Ascending aorta (tissue), 2 donors: ENCODE results near the gene PLXNA4. TPM values are rescaled to one million over a fixed set of nuclear protein-coding genes. Genes with fewer than 3 reads are reported as not detected.

ENCODE experiments used
- DNase-seq, 2 donors: peaks; one replicate each; pipeline ENCODE4 v3.0.0-alpha.2; 2019; ENCODE audit warnings: low spot score in 2 of 2
- H3K27ac ChIP-seq, 2 donors: fragments of 200-600 bp; sonication (generic); one replicate each; pipeline ENCODE4 v1.5.1; 2016 to 2017; ENCODE audit warnings: mild to moderate bottlenecking in 1 of 2
- H3K27me3 ChIP-seq: fragments of 200-600 bp; sonication (generic); one replicate; pipeline ENCODE4 v1.5.1; 2017
- H3K36me3 ChIP-seq, 2 donors: fragments of 200-600 bp; sonication (generic); one replicate each; pipeline ENCODE4 v1.5.1; 2016
- H3K4me1 ChIP-seq, 2 donors: fragments of 200-600 bp; sonication (generic); one replicate each; pipeline ENCODE4 v1.5.1; 2016 to 2017; ENCODE audit warnings: mild to moderate bottlenecking in 1 of 2
- H3K4me3 ChIP-seq, 2 donors: fragments of 200-600 bp; sonication (generic); one replicate each; pipeline ENCODE4 v1.5.1; 2016 to 2017; ENCODE audit warnings: mild to moderate bottlenecking in 1 of 2
- H3K9me3 ChIP-seq, 2 donors: fragments of 200-600 bp; sonication (generic); one replicate each; pipeline ENCODE4 v1.5.1; 2016
- intact Hi-C: fragments of 100-400 bp; cut with DNase I; formaldehyde crosslinking; loops from one replicate; pipeline ENCODE4 v1.15.1; 2023
- total RNA-seq: library from RNA; depleted of rRNA; stranded (reverse); fragments of >200 nt; gene quantifications from one replicate; pipeline ENCODE4 v1.1.0, GENCODE V29; 2016
- TF ChIP-seq, protein P1 (sequence below), 3 experiments: fragments of 200-600 bp in 2 of 3; fragments of 450-650 bp in 1 of 3; sonication (generic) in 2 of 3; IDR thresholded peaks; one replicate each; pipeline ENCODE4 v1.5.1; 2016 to 2019; ENCODE audit warnings: antibody characterized with exemption in 3 of 3, mild to moderate bottlenecking in 1 of 3, moderate library complexity in 1 of 3

The PLXNA4 gene
- total RNA-seq, 1 donor from 2014 or later: 27.1 TPM

GRCh38 chr7:132125872-132126595, 450.2 kb downstream of the PLXNA4 start:
- peaks cover 6 to 14% of the 10 kb centered on the region in 2 donors for H3K36me3 ChIP-seq
- no peak overlapping the region for H3K4me3 ChIP-seq
- no peak for DNase-seq
- intact Hi-C loops: no loop called here
- H3K9me3 ChIP-seq: no peaks in the 10 kb centered on the region
- no peaks in the 10 kb centered on the region for H3K4me1 ChIP-seq
- H3K27me3 ChIP-seq: no peaks in the 10 kb centered on the region
- TF ChIP-seq, protein P1, sequence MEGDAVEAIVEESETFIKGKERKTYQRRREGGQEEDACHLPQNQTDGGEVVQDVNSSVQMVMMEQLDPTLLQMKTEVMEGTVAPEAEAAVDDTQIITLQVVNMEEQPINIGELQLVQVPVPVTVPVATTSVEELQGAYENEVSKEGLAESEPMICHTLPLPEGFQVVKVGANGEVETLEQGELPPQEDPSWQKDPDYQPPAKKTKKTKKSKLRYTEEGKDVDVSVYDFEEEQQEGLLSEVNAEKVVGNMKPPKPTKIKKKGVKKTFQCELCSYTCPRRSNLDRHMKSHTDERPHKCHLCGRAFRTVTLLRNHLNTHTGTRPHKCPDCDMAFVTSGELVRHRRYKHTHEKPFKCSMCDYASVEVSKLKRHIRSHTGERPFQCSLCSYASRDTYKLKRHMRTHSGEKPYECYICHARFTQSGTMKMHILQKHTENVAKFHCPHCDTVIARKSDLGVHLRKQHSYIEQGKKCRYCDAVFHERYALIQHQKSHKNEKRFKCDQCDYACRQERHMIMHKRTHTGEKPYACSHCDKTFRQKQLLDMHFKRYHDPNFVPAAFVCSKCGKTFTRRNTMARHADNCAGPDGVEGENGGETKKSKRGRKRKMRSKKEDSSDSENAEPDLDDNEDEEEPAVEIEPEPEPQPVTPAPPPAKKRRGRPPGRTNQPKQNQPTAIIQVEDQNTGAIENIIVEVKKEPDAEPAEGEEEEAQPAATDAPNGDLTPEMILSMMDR (IDR thresholded peaks at IDR 0.05): no peak
- H3K27ac ChIP-seq: no peak overlapping the region

- TF ChIP-seq, protein P1 (IDR thresholded peaks at IDR 0.05): no peak
- no peak overlapping the region for H3K4me3 ChIP-seq
- H3K9me3 ChIP-seq: no peaks in the 10 kb centered on the region
- H3K27me3 ChIP-seq: no peaks in the 10 kb centered on the region
- H3K27ac ChIP-seq: no peak overlapping the region
- DNase-seq: no peak
- H3K4me1 ChIP-seq: no peaks in the 10 kb centered on the region
- intact Hi-C loops: no loop called here
- peaks cover 6 to 13% of the 10 kb centered on the region in 2 donors for H3K36me3 ChIP-seq
Observed at GRCh38 chr7:132125096-132125495, 451.2 kb downstream of the PLXNA4 start.

GRCh38 chr7:132124575-132124974, 451.7 kb downstream of the PLXNA4 start:
- Histone ChIP-seq H3K4me1 (no peaks in the 10 kb centered on the region), H3K36me3 (peaks cover 3 to 7% of the 10 kb centered on the region in 2 donors), H3K9me3 (no peaks in the 10 kb centered on the region), H3K4me3 (no peak overlapping the region), H3K27me3 (no peaks in the 10 kb centered on the region), H3K27ac (no peak overlapping the region)
- TF ChIP-seq, protein P1 (IDR thresholded peaks at IDR 0.05): no peak
- intact Hi-C loops: no loop called here
- DNase-seq: no peak

DNA sequence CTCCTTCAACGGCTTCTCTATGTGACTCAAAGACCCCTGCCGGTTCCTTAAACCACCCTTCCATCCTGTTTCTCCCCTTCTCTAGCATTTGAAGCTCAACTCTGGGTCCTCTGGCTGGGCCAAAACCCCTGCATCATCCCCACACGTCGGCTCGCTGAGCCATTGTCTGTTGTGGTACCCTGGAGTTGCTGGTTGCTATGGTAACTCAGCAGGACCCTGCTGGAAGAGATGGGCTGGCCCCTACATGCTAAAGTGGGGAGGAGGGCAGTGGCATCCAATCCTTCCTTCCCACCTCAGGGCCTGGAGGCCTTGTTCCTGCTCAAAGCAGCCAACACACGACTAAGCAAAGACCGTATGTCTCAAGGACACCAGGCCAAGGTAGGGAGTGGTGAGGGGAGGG, 452.5 kb downstream of the PLXNA4 start:
- Histone ChIP-seq H3K4me1 (no peaks in the 10 kb centered on the region), H3K9me3 (no peaks in the 10 kb centered on the region), H3K27ac (no peak overlapping the region), H3K36me3 (peaks cover 0 to under 1% of the 10 kb centered on the region in 2 donors), H3K27me3 (no peaks in the 10 kb centered on the region), H3K4me3 (no peak overlapping the region)
- TF ChIP-seq, protein P1 (IDR thresholded peaks at IDR 0.05): no peak
- intact Hi-C loops: no loop called here
- no peak for DNase-seq

DNA sequence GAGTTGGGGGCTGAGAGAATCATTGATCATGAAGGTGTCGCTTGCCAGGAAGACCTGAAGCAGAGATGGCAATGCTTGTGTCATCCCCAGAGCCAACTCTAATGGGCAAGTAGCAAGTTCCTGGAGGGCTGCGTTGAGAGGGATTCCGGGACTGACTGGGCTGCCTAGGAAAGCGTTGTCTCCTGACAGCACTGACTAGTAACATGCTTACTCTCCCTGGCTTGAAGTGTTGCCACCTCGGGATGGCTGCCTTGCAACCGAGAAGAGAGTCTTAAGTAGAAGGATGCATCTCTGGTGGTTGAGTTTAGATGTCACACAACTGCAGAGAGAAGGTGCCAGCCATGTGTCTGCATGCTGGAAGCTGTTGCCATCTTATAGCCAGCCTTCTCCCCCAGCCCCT, 453.4 kb downstream of the PLXNA4 start:
- H3K9me3 ChIP-seq: no peaks in the 10 kb centered on the region

More for the DNA sequence above, 453.4 kb downstream of the PLXNA4 start:
- no peaks in the 10 kb centered on the region for H3K27me3 ChIP-seq
- no peaks in the 10 kb centered on the region for H3K4me1 ChIP-seq
- DNase-seq: no peak
- no peak overlapping the region for H3K4me3 ChIP-seq
- H3K27ac ChIP-seq: no peak overlapping the region
- TF ChIP-seq, protein P1 (IDR thresholded peaks at IDR 0.05): no peak
- intact Hi-C loops: no loop called here
- H3K36me3 ChIP-seq: no peaks in the 10 kb centered on the region
